ENCODE results near the gene PRR23B.

PRR23B gene

DNA sequence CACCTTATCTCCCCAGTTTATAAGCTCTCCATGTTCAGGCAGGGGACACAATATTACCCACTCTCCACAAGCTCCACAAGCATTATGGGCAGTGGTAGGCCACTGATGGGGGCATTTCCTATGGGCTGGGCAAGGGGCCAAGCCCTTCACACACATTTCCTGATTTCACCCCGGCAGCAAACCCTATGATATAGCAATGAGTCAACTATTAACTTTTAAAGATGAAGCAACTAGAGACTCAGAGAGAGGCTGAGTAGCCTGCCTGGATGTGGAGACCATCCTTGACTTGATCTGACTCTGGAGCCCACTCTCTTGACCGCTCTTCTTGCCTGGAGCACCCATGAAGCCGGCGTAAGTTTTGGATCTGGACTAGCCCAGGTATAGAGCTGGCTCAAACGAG, 46.3 kb downstream of the PRR23B start:
- no peak for DNase-seq (ENCODE audit: low spot score)

DNA sequence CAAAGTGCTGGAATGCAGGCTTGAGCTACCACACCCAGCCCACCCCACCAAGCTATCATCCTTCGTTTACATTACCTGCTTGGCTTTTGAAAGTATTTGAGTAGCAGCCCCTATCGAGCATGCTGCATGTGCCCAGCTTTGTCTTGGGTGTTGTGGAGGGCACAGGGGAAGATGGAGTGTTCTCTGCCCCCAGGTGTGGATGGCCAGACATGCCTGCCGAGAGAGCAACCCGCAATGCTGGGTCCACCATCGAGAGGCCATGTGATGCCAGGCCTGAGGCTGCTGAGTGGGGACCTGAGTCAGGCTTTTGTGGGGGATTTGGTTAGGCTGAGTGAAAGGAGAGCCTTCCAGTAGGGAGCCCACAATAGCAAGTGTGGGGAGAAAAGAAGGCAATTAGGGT, 47.8 kb downstream of the PRR23B start:
- no peak for DNase-seq (ENCODE audit: low spot score)

DNA sequence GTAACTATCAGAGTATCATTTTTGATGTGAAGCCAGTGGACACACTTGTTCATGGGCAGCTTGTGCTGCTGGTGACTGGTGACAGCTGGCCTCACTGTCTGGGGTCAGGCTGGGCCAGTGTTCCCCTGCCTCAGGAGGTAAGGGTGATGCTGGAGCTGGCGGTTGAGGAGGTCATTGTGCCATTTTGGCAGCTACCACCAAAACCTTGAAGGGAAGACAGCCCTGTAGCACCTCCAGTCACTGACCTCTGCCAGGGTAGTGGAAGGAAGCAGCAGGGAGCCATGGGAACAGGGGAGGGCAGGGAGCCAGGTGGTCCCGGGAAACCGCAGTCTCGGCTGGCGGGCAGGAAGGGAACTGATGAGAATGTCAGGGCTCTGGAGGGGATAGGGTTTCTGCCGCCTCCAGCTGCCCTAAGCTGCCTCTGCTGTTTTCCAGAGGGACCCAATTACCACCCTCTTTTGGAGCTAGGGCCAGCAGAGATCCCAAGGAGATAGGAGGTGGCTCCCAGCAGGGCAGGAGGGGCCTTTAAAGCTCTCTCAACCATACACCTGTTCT, 48.9 kb downstream of the PRR23B start:
- no peak for DNase-seq (ENCODE audit: low spot score)

All from HuH-7.5 (cell line).